Fibroblast of mammary gland (primary cell): ENCODE data around the gene CAPZB.

Source experiments
- DNase-seq: peaks from one replicate; pipeline ENCODE4 v3.0.0-alpha.2; 2010; ENCODE audit warnings: low read depth
- H3K4me3 ChIP-seq: 2 replicates; pipeline ENCODE4 v1.5.1; 2011; ENCODE audit warnings: low read depth, mild to moderate bottlenecking, low read length, moderate library complexity; ENCODE audit not compliant: control insufficient read depth
- TF ChIP-seq, protein P1 (sequence below): conservative IDR thresholded peaks from 2 replicates; pipeline ENCODE4 v1.5.1; 2011; ENCODE audit warnings: low read depth, low read length, inconsistent platforms; ENCODE audit not compliant: control insufficient read depth, insufficient read depth

Gene CAPZB

DNA sequence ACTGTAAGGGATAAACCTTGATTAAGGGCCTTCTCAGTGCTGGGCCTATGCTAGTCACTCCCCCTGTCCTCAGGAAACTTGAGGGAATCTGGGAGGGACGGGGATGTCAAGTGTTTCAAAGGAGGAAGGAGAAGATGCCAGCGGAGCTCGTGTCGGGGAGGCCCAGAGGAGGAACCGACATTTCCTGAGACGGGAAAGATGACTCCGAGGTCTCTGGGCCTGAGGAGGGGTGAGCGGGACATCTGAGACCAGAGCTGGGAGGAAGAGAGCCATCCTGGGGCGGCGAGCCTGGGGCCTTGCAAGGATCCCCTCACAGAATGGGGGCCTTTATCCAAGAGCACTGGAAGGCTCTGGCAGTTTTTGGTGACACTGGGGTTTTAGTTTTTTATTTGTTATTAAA is 162.9 kb downstream of the CAPZB start:
- TF ChIP-seq, protein P1, sequence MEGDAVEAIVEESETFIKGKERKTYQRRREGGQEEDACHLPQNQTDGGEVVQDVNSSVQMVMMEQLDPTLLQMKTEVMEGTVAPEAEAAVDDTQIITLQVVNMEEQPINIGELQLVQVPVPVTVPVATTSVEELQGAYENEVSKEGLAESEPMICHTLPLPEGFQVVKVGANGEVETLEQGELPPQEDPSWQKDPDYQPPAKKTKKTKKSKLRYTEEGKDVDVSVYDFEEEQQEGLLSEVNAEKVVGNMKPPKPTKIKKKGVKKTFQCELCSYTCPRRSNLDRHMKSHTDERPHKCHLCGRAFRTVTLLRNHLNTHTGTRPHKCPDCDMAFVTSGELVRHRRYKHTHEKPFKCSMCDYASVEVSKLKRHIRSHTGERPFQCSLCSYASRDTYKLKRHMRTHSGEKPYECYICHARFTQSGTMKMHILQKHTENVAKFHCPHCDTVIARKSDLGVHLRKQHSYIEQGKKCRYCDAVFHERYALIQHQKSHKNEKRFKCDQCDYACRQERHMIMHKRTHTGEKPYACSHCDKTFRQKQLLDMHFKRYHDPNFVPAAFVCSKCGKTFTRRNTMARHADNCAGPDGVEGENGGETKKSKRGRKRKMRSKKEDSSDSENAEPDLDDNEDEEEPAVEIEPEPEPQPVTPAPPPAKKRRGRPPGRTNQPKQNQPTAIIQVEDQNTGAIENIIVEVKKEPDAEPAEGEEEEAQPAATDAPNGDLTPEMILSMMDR: no peak
- no peak for DNase-seq
- H3K4me3 ChIP-seq: no peak overlapping the region

DNA sequence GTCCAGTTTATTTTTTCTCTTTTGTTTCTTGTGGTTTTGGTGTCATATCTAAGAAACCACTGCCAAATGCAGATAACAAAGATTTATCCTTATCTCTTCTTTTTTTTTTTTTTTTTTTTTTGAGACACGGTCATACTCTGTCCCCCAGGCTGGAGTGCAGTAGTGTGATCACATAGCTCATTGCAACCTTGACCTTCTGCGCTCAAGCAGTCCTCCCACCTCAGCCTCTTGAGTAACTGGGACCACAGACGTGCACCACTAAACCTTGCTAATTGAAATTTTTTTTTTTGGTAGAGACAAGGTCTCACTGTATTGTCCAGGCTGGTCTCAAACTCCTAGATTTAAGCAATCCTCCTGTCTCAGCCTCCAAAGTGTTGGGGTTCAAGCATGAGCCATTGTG is 164.3 kb downstream of the CAPZB start:
- no peak for DNase-seq
- TF ChIP-seq, protein P1: no peak
- no peak overlapping the region for H3K4me3 ChIP-seq

DNA sequence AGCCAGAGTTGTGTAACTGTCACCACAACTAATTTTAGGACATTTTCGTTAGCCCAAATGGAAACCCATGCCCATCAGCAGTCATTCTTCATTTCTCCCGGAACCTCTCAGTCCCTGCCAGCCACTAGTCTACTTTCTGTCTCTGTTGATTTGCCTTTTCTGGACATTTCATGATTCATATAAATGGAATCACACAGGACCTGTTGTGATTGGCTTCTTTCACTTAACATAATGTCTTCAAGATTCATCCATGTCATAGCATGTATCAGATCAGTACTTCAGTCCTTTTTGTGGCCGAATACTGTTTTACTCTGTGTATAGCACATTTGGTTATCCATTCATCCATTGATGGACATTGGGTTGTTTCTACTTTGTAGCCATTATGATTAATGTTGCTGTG is 166.1 kb downstream of the CAPZB start:
- TF ChIP-seq, protein P1: no peak
- DNase-seq: no peak
- no peak overlapping the region for H3K4me3 ChIP-seq

DNA sequence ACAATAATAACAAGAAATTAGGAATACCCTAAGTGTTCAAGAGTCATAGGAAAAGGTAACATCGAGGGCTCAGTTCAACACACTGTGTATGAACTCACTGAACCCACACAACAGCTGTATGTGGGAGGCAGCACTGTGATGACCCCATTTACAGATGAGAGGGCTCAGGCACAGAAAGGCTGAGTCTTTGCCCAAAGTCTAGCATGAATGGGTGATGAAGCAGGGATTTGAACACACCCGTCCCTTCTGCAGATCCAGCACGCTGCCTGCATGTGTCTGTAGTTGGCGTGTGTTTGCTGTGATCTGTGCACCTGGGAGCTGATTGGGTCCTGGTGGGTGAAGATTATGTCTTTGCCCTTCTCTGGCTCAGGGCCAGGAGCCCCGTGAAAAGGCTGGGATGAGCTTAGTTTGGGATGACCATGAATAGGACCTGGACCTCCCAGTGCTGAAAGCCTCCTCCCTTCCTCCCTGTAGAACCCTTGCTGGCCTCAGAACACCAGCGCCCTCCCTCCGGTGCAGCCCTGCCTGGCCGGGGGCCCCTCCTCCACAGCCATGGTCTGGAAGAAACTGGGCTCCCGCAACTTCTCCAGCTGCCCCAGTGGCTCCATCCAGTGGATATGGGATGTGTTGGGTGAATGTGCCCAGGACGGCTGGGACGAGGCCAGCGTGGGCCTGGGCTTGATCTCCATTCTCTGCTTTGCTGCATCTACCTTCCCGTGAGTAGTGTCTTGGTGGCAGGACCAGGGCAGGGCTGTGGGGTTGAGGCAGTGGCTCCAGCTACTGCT is 168.0 kb downstream of the CAPZB start:
- H3K4me3 ChIP-seq: no peak overlapping the region
- TF ChIP-seq, protein P1: no peak
- DNase-seq: peak; percentile 26

DNA sequence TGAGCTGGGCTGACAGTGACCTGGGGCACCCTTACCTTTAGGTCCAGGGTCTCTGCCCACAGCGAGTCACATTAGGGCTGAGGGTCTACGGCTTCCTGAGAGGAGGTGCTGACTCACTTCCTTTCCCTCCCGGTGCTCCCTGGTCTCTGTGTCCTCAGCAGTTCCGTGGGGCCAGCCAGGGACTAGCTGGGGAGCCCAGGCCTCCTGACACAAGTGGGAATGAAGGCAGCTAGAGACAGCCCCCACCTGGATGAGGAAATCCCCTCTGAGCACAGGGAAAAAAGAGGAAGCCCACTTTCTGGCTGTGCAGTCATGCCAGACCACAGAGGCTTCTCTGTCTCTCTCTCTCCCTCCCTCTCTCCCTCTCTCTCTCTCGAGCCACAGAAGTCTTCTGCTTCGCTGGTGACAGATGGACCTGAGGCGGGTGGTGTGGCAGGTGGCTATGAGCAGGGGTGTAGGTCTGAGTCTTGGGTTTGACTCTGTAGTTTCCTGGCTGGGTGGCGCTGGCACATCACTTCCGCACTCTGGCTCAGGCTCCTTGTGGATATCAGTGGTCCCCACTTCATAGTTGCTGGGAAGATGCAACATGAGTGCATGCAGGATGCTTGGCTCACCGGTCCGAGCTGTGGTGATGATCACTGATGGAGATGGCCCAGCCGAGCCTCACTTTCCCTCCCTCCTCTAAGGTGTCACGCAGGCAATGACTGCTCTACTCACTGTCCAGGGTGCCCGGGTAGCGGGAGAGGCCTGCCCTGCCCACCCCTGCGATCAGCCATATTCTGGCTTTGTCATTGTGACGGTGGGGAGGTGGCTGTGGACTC is 169.8 kb downstream of the CAPZB start:
- TF ChIP-seq, protein P1: no peak
- H3K4me3 ChIP-seq: no peak overlapping the region
- DNase-seq: peak; percentile 48

DNA sequence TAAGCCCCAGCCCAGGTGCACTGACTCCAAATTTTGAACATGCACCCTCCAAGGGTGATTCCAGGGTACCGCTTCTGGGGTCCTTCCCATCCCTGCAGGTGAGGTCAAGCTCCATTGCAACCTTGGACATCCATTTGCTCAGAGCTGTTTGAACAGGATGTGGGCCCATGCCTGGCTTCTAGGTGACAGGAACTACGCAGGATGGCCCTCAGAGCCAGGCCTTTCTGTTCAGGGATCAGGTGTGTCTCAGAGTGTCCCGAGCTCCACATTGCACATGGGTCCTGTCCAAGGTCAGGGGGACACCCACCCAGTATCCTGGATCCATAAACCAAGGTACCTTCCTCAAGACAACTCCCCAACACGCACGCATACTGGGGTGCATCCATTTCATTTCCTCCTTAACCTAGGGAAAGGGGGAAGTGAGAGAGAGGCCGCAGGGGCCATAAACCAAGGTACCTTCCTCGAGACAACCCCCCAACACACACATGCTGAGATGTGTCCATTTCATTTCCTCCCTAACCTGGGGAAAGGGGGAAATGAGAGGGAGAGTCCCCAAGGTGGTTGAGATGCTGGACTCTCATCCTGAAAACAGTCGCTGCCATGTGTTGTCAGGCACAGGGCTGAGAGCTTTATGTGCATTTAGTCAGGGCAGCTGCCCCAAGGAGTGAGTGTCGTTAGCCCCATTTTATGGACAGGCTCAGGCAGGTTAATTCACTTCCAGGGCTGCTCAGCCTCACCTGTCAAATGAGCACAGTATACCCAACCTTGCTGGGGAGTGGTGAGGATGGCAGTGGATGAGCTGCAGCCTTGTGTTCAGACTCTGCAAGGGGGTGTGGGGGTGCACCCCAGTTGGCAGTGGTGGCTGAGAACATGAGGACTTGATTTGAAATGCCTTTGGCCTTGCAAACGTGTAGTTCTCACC is 171.1 kb downstream of the CAPZB start:
- no peak overlapping the region for H3K4me3 ChIP-seq
- TF ChIP-seq, protein P1: no peak
- DNase-seq: no peak
